ENCODE data around the gene TMEM202. TPM values are rescaled to one million over a fixed set of nuclear protein-coding genes. Genes with fewer than 3 reads are reported as not detected.
"Not testable (repeated sequence)": the region's sequence is repeated elsewhere in the genome, so short reads cannot be mapped to it uniquely, and the experiment has no call there.

The TMEM202 gene
- total and polyA plus RNA-seq, 12 donors = not detected

- no peak for DNase-seq
- no peaks in the 10 kb centered on the region for H3K27me3 ChIP-seq
- peaks cover 0 to 7% (median 5%) of the 10 kb centered on the region in 3 donors for H3K9me3 ChIP-seq (replicated peaks in 1 of 3)
- no peak for TF ChIP-seq CTCF (IDR thresholded peaks at IDR 0.05)
- TF ChIP-seq POLR2A (IDR thresholded peaks at IDR 0.05) = no peak
- intact Hi-C loops (cut with DNase I) = no loop called here
- WGBS, 4 donors = 85 to 89% (median 87%) methylated on average over 1 of the region's 1 CpG
- H3K36me3 ChIP-seq (replicated peaks in 1 of 2) = no peaks in the 10 kb centered on the region
- no peaks in the 10 kb centered on the region for H3K4me1 ChIP-seq (replicated peaks in 1 of 2)
- H3K4me3 ChIP-seq = no peak overlapping the region
- no peak overlapping the region for H3K27ac ChIP-seq
Observed at GRCh38 chr15:72437650-72438316, 39.7 kb downstream of the TMEM202 start.

DNA sequence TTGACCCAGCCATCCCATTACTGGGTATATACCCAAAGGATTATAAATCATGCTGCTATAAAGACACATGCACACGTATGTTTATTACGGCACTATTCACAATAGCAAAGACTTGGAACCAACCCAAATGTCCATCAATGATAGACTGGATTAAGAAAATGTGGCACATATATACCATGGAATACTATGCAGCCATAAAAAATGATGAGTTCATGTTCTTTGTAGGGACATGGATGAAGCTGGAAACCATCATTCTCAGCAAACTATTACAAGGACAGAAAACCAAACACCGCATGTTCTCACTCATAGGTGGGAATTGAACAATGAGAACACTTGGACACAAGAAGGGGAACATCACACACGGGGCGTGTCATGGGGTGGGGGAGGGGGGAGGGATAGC is 44.7 kb downstream of the TMEM202 start:
- DNase-seq; H3K4me1 ChIP-seq (replicated peaks in 1 of 2); H3K27ac ChIP-seq; H3K9me3 ChIP-seq (replicated peaks in 1 of 3); H3K27me3 ChIP-seq; H3K36me3 ChIP-seq (replicated peaks in 1 of 2); H3K4me3 ChIP-seq; intact Hi-C loops (cut with DNase I): not testable (repeated sequence)
- WGBS, 4 donors = 92 to 100% (median 95%) methylated on average over 3 to 5 of the region's 5 CpGs

GRCh38 chr15:72445426-72445825 is 47.3 kb downstream of the TMEM202 start:
- Histone ChIP-seq H3K36me3 (replicated peaks in 1 of 2) (no peaks in the 10 kb centered on the region), H3K27me3 (no peaks in the 10 kb centered on the region), H3K9me3 (replicated peaks in 1 of 3) (no peaks in the 10 kb centered on the region), H3K4me3 (no peak overlapping the region), H3K27ac (no peak overlapping the region), H3K4me1 (replicated peaks in 1 of 2) (no peaks in the 10 kb centered on the region)
- 68 to 79% (median 74%) methylated on average over 1 of the region's 1 CpG for WGBS, 4 donors
- DNase-seq = no peak
- intact Hi-C loops (cut with DNase I) = no loop called here
- no peak for TF ChIP-seq CTCF (IDR thresholded peaks at IDR 0.05)
- no peak for TF ChIP-seq POLR2A (IDR thresholded peaks at IDR 0.05)

- H3K4me1 ChIP-seq (replicated peaks in 1 of 2) = no peaks in the 10 kb centered on the region
- TF ChIP-seq CTCF (IDR thresholded peaks at IDR 0.05) (no peak), POLR2A (IDR thresholded peaks at IDR 0.05) (no peak)
- no peaks in the 10 kb centered on the region for H3K36me3 ChIP-seq (replicated peaks in 1 of 2)
- no peak overlapping the region for H3K27ac ChIP-seq
- H3K9me3 ChIP-seq (replicated peaks in 1 of 3) = no peaks in the 10 kb centered on the region
- 74 to 82% (median 76%) methylated on average over 5 to 6 of the region's 6 CpGs for WGBS, 4 donors
- no peak overlapping the region for H3K4me3 ChIP-seq
- H3K27me3 ChIP-seq = no peaks in the 10 kb centered on the region
- DNase-seq = no peak
- intact Hi-C loops (cut with DNase I) = no loop called here
Observed at GRCh38 chr15:72450805-72451204, 52.7 kb downstream of the TMEM202 start.

DNA sequence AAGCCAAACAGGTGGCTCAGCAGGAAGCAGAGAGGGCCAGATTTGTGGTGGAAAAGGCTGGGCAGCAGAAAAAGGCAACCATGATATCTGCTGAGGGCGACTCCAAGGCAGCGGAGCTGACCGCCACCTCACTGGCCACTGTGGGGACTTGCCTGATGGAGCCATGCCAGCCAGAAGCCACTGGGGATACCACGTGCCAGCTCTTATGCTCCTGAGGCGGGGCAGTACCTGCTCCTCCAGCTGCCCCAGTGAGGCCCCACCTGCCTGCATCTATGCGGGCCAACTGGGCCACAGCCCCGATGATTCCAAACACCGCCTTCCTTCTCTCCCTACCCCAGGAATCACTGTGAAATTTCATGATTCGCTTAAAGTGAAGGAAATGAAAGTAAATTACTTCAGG is 53.1 kb downstream of the TMEM202 start:
- no peak overlapping the region for H3K27ac ChIP-seq
- no peak for DNase-seq
- no peaks in the 10 kb centered on the region for H3K36me3 ChIP-seq (replicated peaks in 1 of 2)
- intact Hi-C loops (cut with DNase I) = no loop called here
- no peaks in the 10 kb centered on the region for H3K4me1 ChIP-seq (replicated peaks in 1 of 2)
- no peaks in the 10 kb centered on the region for H3K9me3 ChIP-seq (replicated peaks in 1 of 3)
- H3K4me3 ChIP-seq = no peak overlapping the region
- 87 to 93% (median 91%) methylated on average over 6 to 9 of the region's 9 CpGs for WGBS, 4 donors
- no peaks in the 10 kb centered on the region for H3K27me3 ChIP-seq
- TF ChIP-seq POLR2A (IDR thresholded peaks at IDR 0.05) (no peak), CTCF (IDR thresholded peaks at IDR 0.05) (no peak)

Data from adrenal gland (tissue), 12 donors.